ENCODE data around the gene DES. TPM values are rescaled to one million over a fixed set of nuclear protein-coding genes. Genes with fewer than 3 reads are reported as not detected.

DES gene
- total and polyA plus RNA-seq, 8 donors, result 8.7 to 101 (median 28.5) TPM

DNA sequence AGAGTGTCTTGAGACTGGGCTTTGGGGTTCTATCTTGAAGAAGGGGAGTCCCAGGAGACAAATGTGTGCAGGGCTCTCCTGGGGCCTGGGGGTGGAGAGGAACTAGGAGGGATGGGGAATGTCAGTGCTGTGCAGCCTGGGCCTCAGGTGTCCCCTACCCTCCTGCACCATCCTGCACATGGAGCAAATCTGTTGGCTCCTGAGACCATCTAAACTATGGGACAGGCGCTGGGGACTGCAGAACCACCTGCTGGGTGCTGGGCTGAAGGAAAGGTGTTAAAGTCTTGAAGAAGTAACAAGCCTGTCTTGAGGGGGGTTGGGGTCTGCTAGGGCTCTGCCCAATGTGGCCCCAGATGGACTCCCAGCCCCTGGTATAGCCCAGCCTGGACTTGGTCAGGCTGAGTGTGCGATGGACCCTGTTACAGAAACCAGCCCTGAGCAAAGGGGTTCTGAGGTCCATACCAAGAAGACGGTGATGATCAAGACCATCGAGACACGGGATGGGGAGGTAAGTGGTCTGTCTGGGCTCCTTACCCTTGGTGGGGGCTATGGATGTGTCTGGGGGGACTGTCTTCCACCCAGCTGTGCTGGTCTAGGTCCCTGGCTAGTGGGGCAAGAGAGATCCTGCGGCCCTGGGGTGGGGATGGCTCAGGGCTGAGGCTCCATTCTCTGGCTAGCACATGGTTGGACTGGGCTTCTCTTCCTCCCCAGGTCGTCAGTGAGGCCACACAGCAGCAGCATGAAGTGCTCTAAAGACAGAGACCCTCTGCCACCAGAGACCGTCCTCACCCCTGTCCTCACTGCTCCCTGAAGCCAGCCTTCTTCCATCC, 7.3 kb downstream of the DES start:
- TF ChIP-seq, protein P1, sequence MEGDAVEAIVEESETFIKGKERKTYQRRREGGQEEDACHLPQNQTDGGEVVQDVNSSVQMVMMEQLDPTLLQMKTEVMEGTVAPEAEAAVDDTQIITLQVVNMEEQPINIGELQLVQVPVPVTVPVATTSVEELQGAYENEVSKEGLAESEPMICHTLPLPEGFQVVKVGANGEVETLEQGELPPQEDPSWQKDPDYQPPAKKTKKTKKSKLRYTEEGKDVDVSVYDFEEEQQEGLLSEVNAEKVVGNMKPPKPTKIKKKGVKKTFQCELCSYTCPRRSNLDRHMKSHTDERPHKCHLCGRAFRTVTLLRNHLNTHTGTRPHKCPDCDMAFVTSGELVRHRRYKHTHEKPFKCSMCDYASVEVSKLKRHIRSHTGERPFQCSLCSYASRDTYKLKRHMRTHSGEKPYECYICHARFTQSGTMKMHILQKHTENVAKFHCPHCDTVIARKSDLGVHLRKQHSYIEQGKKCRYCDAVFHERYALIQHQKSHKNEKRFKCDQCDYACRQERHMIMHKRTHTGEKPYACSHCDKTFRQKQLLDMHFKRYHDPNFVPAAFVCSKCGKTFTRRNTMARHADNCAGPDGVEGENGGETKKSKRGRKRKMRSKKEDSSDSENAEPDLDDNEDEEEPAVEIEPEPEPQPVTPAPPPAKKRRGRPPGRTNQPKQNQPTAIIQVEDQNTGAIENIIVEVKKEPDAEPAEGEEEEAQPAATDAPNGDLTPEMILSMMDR (IDR thresholded peaks at IDR 0.05), result no peak
- Histone ChIP-seq H3K4me1 (no peaks in the 10 kb centered on the region), H3K27me3 (peaks cover 0 to 38% of the 10 kb centered on the region in 2 donors), H3K27ac (no peak overlapping the region), H3K36me3 (no peaks in the 10 kb centered on the region), H3K4me3 (no peak overlapping the region), H3K9me3 (no peaks in the 10 kb centered on the region)
- DNase-seq (no peak), ATAC-seq (no peak)
- intact Hi-C loops (cut with DNase I), result no loop called here

DNA sequence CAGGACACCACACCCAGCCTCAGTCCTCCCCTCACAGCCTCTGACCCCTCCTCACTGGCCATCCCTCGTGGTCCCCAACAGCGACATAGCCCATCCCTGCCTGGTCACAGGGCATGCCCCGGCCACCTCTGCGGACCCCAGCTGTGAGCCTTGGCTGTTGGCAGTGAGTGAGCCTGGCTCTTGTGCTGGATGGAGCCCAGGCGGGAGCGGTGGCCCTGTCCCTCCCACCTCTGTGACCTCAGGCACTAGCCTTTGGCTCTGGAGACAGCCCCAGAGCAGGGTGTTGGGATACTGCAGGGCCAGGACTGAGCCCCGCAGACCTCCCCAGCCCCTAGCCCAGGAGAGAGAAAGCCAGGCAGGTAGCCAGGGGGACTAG, 7.9 kb downstream of the DES start:
- DNase-seq (no peak), ATAC-seq (no peak)
- Histone ChIP-seq H3K36me3 (no peaks in the 10 kb centered on the region), H3K4me3 (no peak overlapping the region), H3K27me3 (peaks cover 0 to 32% of the 10 kb centered on the region in 2 donors), H3K9me3 (no peaks in the 10 kb centered on the region), H3K4me1 (no peaks in the 10 kb centered on the region), H3K27ac (no peak overlapping the region)
- TF ChIP-seq, protein P1 (IDR thresholded peaks at IDR 0.05), result no peak
- intact Hi-C loops (cut with DNase I), result no loop called here

DNA sequence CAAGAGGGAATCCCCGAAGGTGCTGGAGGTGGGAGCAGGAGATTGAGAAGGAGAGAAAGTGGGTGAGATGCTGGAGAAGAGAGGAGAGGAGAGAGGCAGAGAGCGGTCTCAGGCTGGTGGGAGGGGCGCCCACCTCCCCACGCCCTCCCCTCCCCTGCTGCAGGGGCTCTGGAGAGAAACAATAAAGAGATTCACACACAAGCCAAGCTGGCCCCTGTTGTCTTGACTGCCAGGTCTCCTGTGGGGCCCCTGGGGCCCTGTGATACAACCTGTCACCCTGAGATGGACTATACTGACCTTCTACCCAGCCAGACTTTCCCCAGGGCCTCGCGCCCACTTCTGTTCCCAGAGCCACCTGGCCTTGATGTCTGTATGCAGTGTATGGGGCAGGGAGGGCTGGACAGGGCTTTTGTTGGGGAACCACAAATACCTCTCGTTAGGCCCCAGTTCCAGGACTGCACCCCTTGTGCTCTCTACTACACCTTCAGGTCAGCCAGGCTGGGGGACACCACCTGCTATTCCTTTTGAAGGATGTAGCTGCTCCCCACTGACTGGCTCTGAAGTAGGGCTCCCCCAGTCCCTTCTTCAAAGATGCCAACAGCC, 8.5 kb downstream of the DES start:
- ATAC-seq, result no peak
- Histone ChIP-seq H3K27me3 (peaks cover 0 to 26% of the 10 kb centered on the region in 2 donors), H3K9me3 (no peaks in the 10 kb centered on the region), H3K27ac (no peak overlapping the region), H3K4me1 (no peaks in the 10 kb centered on the region), H3K36me3 (no peaks in the 10 kb centered on the region), H3K4me3 (no peak overlapping the region)
- TF ChIP-seq, protein P1 (IDR thresholded peaks at IDR 0.05), result no peak
- DNase-seq, result no peak
- intact Hi-C loops (cut with DNase I), result no loop called here

DNA sequence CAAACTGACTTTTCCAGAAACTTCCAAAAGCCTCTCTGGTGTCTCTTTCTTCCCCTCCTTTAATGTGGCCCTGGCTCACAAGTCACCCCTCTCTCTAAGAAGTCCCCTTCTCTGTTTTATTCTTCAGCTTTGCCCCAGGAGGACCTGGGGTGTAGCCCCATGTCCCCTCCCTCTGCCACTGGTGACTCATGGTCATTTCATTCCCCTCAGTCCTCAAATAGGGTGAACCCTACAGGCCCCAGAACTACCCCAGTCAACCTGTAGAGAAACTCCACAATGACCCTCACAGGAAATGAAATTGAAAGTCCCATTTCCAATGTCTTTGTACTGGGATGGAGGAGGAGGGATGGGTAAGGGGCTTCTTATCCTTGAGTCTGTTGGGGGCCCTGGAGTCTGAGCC, 10.3 kb downstream of the DES start:
- intact Hi-C loops (cut with DNase I), result no loop called here
- ATAC-seq, result no peak
- peaks cover 0 to 31% of the 10 kb centered on the region in 2 donors for H3K27me3 ChIP-seq
- no peak overlapping the region for H3K4me3 ChIP-seq
- H3K4me1 ChIP-seq, result no peaks in the 10 kb centered on the region
- DNase-seq, result no peak
- no peaks in the 10 kb centered on the region for H3K9me3 ChIP-seq
- H3K36me3 ChIP-seq, result no peaks in the 10 kb centered on the region
- TF ChIP-seq, protein P1 (IDR thresholded peaks at IDR 0.05), result no peak
- no peak overlapping the region for H3K27ac ChIP-seq

DNA sequence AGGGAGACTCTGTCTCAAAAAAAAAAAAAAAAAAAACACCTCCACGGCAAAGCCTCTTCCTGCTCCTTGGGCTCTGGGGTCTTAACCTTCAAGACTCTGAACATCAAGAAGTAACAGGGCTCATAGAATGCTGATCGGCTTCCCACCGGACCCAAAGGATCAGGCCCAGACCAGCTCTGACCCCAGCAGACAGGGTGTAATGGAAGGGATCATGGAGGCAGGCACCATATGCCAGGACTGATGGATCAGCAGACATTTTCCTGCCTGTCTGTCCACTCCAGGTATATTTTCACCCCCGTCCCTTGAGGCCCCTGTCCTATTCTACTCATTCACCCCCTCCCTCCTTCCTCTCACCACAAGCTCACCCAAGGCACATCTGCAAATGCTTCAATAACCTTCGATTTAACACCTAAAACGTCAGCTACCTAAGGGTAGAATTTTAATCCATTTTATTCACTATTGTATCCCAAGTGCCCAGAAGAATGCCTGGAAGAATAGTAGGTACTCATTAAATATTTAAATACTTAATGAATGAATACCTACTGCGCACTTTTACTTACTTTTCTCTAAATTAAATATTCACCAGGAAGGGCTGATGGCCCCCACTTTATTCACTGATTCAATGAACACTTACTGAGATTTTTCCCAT, 11.9 kb downstream of the DES start:
- H3K27ac ChIP-seq, result no peak overlapping the region
- intact Hi-C loops (cut with DNase I), result no loop called here

More for the DNA sequence above, 11.9 kb downstream of the DES start:
- TF ChIP-seq, protein P1 (IDR thresholded peaks at IDR 0.05), result no peak
- DNase-seq, result no peak
- H3K9me3 ChIP-seq, result no peaks in the 10 kb centered on the region
- H3K4me3 ChIP-seq, result no peak overlapping the region
- H3K36me3 ChIP-seq, result no peaks in the 10 kb centered on the region
- H3K4me1 ChIP-seq, result peaks cover 0 to 6% of the 10 kb centered on the region in 2 donors
- peaks cover 9 to 45% of the 10 kb centered on the region in 2 donors for H3K27me3 ChIP-seq
- no peak for ATAC-seq

Data from left lung (tissue), 10 donors.